ENCODE results near the gene UBE2H.

GRCh38 chr7:129862682-129863081 lies 90.1 kb downstream of the UBE2H start:
- TF ChIP-seq CTCF (IDR thresholded peaks at IDR 0.05; ENCODE audit: insufficient read depth, low read length, poor library complexity, severe bottlenecking) (no peak), EZH2phosphoT487 (conservative IDR thresholded peaks at IDR 0.05; ENCODE audit: low read length) (no peak)
